Renal cortex interstitium (tissue), 11 donors: ENCODE measurements around the gene ASS1. TPM values are rescaled to one million over a fixed set of nuclear protein-coding genes. Genes with fewer than 3 reads are reported as not detected.

ENCODE experiments used
- DNase-seq, 11 donors: peaks; one replicate each; pipeline ENCODE4 v3.0.0-alpha.2; 2013; ENCODE audit warnings: low read depth in 9 of 11, low spot score in 4 of 11; ENCODE audit errors: extremely low read depth in 1 of 11
- polyA plus RNA-seq, 3 donors: library from polyadenylated mRNA; unstranded; fragments of 120-200 nt; gene quantifications; one replicate each; pipeline ENCODE4 v1.2.1, GENCODE V29; 2013; ENCODE audit not compliant: insufficient read length in 3 of 3

Gene ASS1
- polyA plus RNA-seq, 3 donors: 298 to 320 (median 309) TPM

GRCh38 chr9:130501639-130502038 lies 56.9 kb downstream of the ASS1 start:
- DNase-seq: no peak

DNA sequence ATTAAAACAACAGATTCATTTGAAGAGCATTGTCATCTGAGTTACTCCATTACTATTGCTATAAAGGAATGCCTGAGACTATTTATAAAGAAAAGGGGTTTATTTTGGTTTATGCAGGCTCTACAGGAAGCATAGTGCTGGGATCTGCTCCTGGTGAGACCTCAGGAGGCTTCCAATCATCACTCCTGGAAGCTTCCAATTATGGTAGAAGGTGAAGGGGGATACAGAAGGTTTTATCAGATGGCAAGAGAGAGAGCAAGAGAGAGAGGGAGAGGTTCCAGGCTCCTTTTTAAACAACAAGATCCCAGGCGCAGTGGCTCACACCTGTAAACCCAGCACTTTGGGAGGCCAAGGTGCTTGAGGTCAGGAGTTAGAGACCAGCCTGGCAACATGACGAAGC lies 63.5 kb downstream of the ASS1 start:
- no peak for DNase-seq

DNA sequence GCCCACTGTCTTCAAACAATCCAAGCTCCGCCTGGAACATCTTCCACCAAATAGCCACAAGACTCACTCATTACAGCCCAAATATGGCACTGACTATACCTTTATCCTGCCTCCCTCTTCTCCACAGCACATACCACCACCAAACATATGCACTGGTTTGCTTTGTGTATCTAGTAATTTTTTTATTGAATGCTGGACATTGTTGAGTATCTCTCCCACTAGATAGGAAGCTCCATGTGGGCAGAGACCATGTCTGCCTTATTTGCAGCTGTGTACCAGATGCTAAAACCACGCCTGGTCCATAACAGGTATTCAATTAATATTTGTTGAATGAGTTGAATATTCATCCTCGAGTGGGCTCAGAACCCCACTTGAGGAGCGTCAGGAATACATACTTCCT lies 67.4 kb downstream of the ASS1 start:
- no peak for DNase-seq

DNA sequence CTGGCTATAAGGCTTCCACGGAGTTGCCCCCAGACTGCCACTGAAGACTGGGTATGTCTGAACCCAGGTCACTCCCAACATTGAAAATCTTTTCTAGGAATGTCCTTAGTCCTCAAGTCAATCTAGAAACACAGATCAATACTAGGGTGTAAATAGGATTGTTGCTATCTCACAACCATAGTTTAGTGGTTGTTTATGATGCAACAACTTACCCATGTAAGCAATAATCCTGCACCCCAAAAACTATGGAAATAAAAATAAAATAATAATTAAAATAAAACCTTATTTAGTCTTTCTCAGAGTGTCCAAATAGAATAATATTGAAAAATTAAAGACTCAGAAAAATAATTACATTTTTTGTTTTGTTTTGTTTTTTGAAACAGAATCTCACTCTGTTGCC lies 68.3 kb downstream of the ASS1 start:
- DNase-seq: no peak

DNA sequence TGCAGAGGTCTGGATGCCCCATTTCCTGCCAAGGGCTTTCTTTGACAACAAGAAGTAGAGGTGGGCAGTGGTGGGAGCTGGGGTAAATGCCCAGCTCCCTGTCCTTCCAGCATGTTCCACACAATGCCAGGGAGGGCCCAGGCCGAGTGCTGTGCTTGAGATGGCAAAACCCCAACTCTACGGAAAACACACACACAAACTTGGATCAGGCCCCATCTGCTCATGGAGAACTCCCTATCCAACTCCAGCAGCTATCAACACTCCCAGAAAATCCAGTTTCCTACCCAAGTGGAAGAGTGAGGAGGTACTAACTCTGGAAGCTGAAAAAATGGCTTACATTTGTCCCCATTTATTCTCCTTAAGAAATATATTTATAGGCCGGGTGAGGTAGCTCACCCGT lies 73.5 kb downstream of the ASS1 start:
- DNase-seq: no peak

- no peak for DNase-seq
These were observed 74.4 kb downstream of the ASS1 start for GRCh38 chr9:130518943-130519799.

DNA sequence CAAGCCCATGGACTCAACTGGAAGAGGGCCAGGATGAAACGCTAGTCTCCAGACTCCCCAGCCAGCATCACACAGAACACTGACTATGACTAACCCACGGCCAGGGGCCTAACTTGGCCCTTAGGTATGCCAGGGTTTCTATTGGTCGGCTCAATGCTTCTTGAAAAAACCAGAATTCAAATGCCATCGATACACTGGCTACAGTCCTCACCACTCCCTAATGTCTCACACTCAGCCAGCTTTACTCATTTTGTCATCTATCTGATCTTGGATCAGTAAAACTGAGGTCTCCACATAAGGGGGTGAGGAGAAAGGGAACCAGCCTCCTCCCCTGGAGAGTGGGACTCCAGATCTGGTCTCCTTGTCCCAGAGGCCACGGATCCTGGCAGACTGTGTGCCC lies 75.2 kb downstream of the ASS1 start:
- no peak for DNase-seq

DNA sequence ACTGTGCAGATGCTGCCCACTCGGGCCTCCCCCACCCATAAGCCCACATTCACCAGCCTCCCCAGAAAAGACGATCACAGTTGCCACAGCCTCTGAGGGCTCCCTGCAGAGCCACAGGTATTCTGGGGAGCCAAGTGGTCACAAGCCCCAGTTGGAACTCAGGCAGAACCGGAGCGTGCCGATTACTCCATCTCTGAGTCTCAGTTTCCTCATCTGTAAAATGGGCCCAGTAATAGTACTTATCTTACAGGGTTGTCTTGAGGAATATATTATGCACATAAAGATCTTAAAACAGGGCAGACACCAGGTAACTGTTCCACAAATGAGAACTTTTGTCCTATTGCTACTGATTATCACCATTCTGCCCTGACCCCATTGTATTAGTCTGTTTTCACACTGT lies 77.0 kb downstream of the ASS1 start:
- no peak for DNase-seq

- no peak for DNase-seq
These were observed 77.6 kb downstream of the ASS1 start for GRCh38 chr9:130522233-130522808.

DNA sequence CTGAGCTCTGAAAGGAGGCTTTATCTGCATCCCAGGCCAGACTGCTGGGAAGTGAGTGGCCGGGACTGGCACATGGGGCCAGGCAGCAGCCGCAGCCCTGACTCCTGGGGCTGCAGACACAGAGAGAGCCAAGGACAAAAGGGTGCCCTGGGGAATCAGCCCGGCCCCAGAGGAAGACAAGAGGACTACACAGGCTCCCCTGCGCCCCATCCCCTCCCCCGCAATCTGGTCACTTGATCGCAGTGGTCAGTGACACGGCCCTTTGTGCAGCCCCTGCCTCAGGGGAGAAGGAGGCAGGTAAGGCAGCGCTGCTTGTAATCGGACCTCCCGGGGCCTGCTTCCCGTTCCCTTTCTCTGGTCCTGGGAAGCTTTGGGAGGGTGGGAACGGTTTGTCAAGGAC lies 79.2 kb downstream of the ASS1 start:
- DNase-seq: peak in 1 of 11 donors; percentile 26

DNA sequence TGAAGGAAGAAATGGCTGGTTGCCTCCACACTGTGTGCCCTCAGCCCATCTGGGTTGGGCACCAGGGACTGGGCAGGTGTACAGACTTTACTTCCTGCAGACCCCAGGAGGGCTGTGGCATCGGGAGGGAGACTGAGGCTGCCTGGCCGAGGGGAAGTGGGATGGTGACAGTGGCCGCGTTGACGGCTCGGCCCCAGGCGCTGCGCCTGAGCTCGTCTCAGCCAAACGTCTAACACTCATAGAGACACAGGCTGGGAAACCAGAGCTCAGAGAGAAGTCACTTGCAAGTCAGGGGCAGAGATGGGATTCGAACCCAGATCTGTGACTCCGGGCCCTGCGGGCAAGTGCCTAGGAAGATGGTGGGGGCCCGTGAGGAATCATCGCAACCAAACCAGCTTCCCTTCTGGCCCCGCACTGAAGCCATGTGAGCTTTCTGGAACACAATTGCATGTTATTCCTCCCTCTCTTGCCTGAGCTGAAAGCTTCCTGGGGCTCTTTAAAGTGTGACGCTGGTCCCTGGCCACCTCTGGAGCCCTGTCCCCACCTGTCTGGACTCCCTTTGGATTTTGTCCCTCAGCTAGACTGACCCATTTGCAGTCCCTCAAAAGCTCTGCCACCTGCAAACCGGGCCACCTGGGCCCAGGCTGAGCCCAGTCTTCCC lies 81.6 kb downstream of the ASS1 start:
- no peak for DNase-seq

DNA sequence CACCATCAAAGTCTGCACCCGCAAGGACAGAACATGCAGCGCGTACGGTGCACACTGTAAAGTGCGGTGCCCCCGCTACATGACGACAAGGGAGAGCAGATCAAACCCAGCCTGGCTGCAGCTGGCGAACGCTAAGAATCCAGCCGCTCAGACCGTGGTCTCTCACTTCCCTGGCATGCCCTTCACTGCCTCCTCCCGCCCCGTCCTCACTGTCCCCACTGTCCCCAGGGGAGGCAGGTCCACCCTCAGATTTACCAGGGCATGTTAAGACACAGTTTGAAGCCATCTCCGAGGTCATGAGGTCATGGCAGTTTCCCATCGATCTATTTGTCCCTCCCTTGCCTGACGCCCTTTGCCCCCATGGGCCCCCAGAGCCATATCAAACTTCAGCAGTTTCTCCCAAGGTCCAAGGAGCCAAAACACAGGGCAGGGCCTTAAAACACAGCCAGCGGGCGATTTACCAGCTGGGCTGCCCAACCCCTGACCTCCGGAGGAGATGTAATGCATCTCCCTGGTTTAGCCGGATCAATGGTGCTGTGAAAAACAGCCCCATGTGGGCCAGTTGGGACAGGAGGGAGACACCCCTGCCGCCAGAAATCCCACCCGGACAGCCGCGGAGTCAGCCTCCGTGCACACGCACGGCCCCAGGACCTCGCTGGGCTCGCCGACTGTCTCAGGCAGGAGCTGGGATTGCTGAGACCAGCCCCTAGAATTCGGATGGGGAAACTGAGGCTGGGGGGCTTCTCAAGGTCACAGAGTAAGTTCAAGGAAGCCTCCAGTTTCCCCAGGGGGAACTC lies 82.3 kb downstream of the ASS1 start:
- DNase-seq: no peak

- no peak for DNase-seq
These were observed 83.0 kb downstream of the ASS1 start for GRCh38 chr9:130527651-130528310.

GRCh38 chr9:130528674-130529073 lies 83.9 kb downstream of the ASS1 start:
- no peak for DNase-seq

- DNase-seq: no peak
These were observed 86.2 kb downstream of the ASS1 start for GRCh38 chr9:130530938-130531337.

GRCh38 chr9:130531670-130532069 lies 86.9 kb downstream of the ASS1 start:
- no peak for DNase-seq

DNA sequence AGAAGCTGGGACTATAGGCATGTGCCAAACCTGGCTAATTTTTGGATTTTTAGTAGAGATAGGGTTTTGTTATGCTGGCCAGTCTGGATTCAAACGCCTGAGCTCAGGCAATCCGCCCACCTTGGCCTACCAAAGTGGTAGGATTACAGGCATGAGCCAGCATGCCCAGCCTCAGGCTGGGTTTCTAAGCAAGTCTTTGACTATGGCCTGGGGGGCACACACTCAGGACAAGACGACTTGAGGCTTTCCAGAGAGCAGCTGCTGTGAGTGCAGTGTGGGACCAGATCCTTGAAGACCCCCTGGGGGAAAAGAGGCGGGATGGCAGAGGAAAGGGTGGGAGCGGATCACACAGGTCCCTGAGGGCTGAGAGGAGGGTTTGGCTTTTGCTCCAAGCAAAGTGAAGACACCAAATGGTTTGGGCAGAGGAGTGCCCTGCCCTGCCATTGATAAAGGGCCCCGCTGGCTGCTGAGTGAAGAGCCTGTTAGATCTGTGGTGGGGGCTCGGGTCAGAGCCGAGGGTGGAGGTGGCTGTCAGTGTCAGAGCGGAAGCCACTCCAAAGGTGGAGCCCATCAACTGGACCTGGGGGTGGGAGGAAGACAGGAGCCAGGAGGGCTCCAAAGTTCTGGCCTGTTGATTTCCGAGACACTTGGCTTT lies 87.8 kb downstream of the ASS1 start:
- DNase-seq: no peak

DNA sequence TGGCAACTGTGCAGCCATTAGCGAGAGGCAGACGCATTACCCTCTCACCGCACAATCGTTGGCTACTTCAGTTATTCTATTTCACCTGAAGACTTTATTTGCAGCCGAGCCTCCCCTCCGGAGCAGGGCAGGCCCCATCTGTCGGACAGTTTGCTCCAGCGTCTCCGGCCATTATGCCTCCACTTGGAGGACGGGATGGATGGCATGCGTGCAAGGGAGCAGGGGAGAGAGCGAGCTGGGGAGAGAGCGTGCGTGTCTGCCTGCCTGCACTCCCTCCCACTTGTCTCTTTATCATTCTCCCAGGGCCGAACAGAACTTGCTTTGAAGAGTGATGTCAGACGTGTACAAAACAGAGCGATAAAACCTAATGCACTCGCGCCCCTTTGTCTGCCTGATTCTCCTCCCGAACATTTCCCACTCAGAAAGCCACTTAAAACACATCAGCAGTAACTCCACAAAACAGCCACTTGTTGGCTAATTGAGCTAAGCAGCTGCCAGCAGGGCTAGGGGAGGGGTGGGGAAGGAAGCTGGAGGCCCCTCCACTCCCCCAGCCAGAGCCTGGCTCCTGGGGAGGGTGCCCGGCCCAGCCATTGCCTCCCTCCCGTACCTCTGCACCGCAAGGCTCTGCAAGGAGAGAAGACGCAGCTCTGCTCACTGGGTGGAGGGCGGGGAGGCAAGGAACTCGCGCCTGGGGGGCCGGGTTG lies 91.2 kb downstream of the ASS1 start:
- DNase-seq: peak in 3 of 11 donors; percentile 21 to 41 (median 30)
